H1 (cell line): ENCODE measurements around the gene DYNC2H1. TPM values are rescaled to one million over a fixed set of nuclear protein-coding genes. Genes with fewer than 3 reads are reported as not detected.

Source experiments
- CTCF ChIA-PET: fragments of 300-600 bp; sonication (Branson Sonifier 250); formaldehyde crosslinking; loops from one replicate; lab custom pipeline; 2021; ENCODE audit not compliant: partially characterized antibody; lab: Charles Lee
- POLR2A ChIA-PET: fragments of 300-600 bp; sonication (Branson Sonifier 250); formaldehyde crosslinking; loops from one replicate; lab custom pipeline; 2021; ENCODE audit warnings: inconsistent platforms; ENCODE audit not compliant: partially characterized antibody; lab: Charles Lee
- DNase-seq, 2 experiments: peaks; one replicate each; pipeline versions ENCODE4 v3.0.0 to v3.0.0-alpha.2; 2010 to 2022; ENCODE audit warnings: low spot score in 2 of 2, low read depth in 1 of 2, mixed read lengths in 1 of 2
- FAIRE-seq: peaks from 2 replicates; lab custom pipeline; 2011; peaks lifted over from hg19 to GRCh38; lab: Jason Lieb, UNC
- H2AFZ ChIP-seq: 2 replicates; pipeline ENCODE4 v1.8.1; 2012; ENCODE audit warnings: low read length, inconsistent platforms
- H2AK5ac ChIP-seq: 2 replicates; pipeline ENCODE4 v1.6.1; 2013; ENCODE audit warnings: low read depth, low read length
- H2BK120ac ChIP-seq: replicated peaks from 2 replicates; pipeline ENCODE3; 2013; ENCODE audit warnings: low read depth, low read length, inconsistent platforms
- H2BK12ac ChIP-seq: 2 replicates; pipeline ENCODE4 v1.6.1; 2013; ENCODE audit warnings: low read depth, low read length
- H2BK15ac ChIP-seq: 2 replicates; pipeline ENCODE4 v1.6.1; 2013; ENCODE audit warnings: low read length
- H2BK20ac ChIP-seq: 2 replicates; pipeline ENCODE4 v1.6.1; 2013; ENCODE audit warnings: low read length
- H2BK5ac ChIP-seq: 2 replicates; pipeline ENCODE4 v1.6.1; 2013; ENCODE audit warnings: low read depth, low read length
- H3K14ac ChIP-seq: 2 replicates; pipeline ENCODE4 v1.6.1; 2013; ENCODE audit warnings: inconsistent platforms; ENCODE audit not compliant: insufficient read length
- H3K18ac ChIP-seq: 2 replicates; pipeline ENCODE4 v1.6.1; 2013; ENCODE audit warnings: low read length; ENCODE audit errors: extremely low read depth
- H3K23ac ChIP-seq: 2 replicates; pipeline ENCODE4 v1.6.1; 2013; ENCODE audit warnings: inconsistent platforms; ENCODE audit not compliant: insufficient read length
- H3K23me2 ChIP-seq: 2 replicates; pipeline ENCODE4 v1.6.1; 2013; ENCODE audit warnings: low read depth, low read length
- H3K27ac ChIP-seq: 2 replicates; pipeline ENCODE4 v1.6.1; 2011; ENCODE audit warnings: low read depth, low read length, inconsistent platforms
- H3K27me3 ChIP-seq, 4 experiments: replicated peaks in 1 of 4; 1 replicate in 1 of 4; 2 replicates in 3 of 4; pipeline versions ENCODE4 v1.6.1 to v1.8.1; 2011 to 2013; ENCODE audit warnings: low read length in 3 of 4, mild to moderate bottlenecking in 3 of 4, inconsistent platforms in 2 of 4, mixed read lengths in 2 of 4, moderate library complexity in 1 of 4; ENCODE audit not compliant: control insufficient read depth in 3 of 4, insufficient read depth in 3 of 4; ENCODE audit errors: extremely low read depth in 1 of 4
- H3K36me3 ChIP-seq, 4 experiments: 2 replicates each; pipeline versions ENCODE4 v1.6.1 to v1.8.1; 2011 to 2013; ENCODE audit warnings: mild to moderate bottlenecking in 4 of 4, low read length in 3 of 4, moderate library complexity in 2 of 4, control low read depth in 1 of 4, inconsistent platforms in 1 of 4; ENCODE audit not compliant: insufficient read depth in 4 of 4, control insufficient read depth in 2 of 4
- H3K4ac ChIP-seq: replicated peaks from 2 replicates; pipeline ENCODE3; 2013; ENCODE audit warnings: low read length, low read depth, mixed read lengths, inconsistent platforms; ENCODE audit not compliant: insufficient read length
- H3K4me1 ChIP-seq, 4 experiments: replicated peaks in 1 of 4; 1 replicate in 1 of 4; 2 replicates in 3 of 4; pipeline versions ENCODE4 v1.6.1 to v1.8.1; 2011 to 2013; ENCODE audit warnings: low read length in 3 of 4, inconsistent platforms in 2 of 4, mixed read lengths in 1 of 4; ENCODE audit not compliant: insufficient read depth in 4 of 4, control insufficient read depth in 3 of 4
- H3K4me2 ChIP-seq, 2 experiments: 2 replicates each; pipeline versions ENCODE4 v1.6.1 to v1.8.1; 2011 to 2013; ENCODE audit warnings: low read depth in 2 of 2, low read length in 2 of 2, control low read depth in 1 of 2, inconsistent platforms in 1 of 2, mild to moderate bottlenecking in 1 of 2; ENCODE audit not compliant: insufficient read depth in 1 of 2
- H3K4me3 ChIP-seq, 4 experiments: fragments of 200-600, 300-600 bp in 1 of 4; sonication (generic), shearing (Covaris generic), sonication (Bioruptor Twin) in 1 of 4; 2 replicates each; pipeline versions ENCODE4 v1.5.1 to v1.8.1; 2011 to 2016; ENCODE audit warnings: low read length in 4 of 4, low read depth in 3 of 4, control low read depth in 2 of 4, inconsistent platforms in 2 of 4, mild to moderate bottlenecking in 2 of 4, mixed read lengths in 1 of 4, moderate library complexity in 1 of 4; ENCODE audit not compliant: insufficient read depth in 2 of 4; ENCODE audit errors: extremely low read depth in 1 of 4
- H3K56ac ChIP-seq: replicated peaks from 2 replicates; pipeline ENCODE3; 2013; ENCODE audit warnings: low read depth, mild to moderate bottlenecking, mixed read lengths, low read length, inconsistent platforms; ENCODE audit not compliant: insufficient read length
- H3K79me1 ChIP-seq: 2 replicates; pipeline ENCODE4 v1.6.1; 2013; ENCODE audit warnings: low read depth, low read length, control low read depth
- H3K79me2 ChIP-seq, 2 experiments: 2 replicates each; pipeline versions ENCODE4 v1.6.1 to v1.8.1; 2012 to 2013; ENCODE audit warnings: low read length in 2 of 2, mild to moderate bottlenecking in 2 of 2, inconsistent platforms in 1 of 2; ENCODE audit not compliant: insufficient read depth in 2 of 2, control insufficient read depth in 1 of 2
- H3K9ac ChIP-seq, 4 experiments: replicated peaks in 1 of 4; 1 replicate in 1 of 4; 2 replicates in 3 of 4; pipeline versions ENCODE4 v1.6.1 to v1.8.1; 2011 to 2013; ENCODE audit warnings: low read depth in 3 of 4, low read length in 3 of 4, control low read depth in 2 of 4, mild to moderate bottlenecking in 2 of 4, moderate library complexity in 2 of 4, inconsistent platforms in 1 of 4; ENCODE audit errors: extremely low read depth in 1 of 4
- H3K9me3 ChIP-seq, 2 experiments: 2 replicates each; pipeline versions ENCODE4 v1.6.1 to v1.8.1; 2012 to 2013; ENCODE audit warnings: mild to moderate bottlenecking in 2 of 2, moderate library complexity in 2 of 2, control low read depth in 1 of 2, inconsistent platforms in 1 of 2, low read depth in 1 of 2, low read length in 1 of 2, mixed read lengths in 1 of 2; ENCODE audit not compliant: insufficient read depth in 2 of 2
- H4K20me1 ChIP-seq, 2 experiments: replicated peaks in 1 of 2; 2 replicates each; pipeline versions ENCODE3 to v1.8.1; 2011 to 2013; ENCODE audit warnings: inconsistent platforms in 2 of 2, low read length in 2 of 2, mild to moderate bottlenecking in 1 of 2; ENCODE audit not compliant: insufficient read depth in 2 of 2, control insufficient read depth in 1 of 2
- H4K5ac ChIP-seq: 2 replicates; pipeline ENCODE4 v1.6.1; 2013; ENCODE audit warnings: low read length, low read depth, mixed read lengths, inconsistent platforms; ENCODE audit not compliant: insufficient read length
- H4K8ac ChIP-seq: 2 replicates; pipeline ENCODE4 v1.8.0; 2013; ENCODE audit warnings: mild to moderate bottlenecking, moderate library complexity, low read length, inconsistent platforms; ENCODE audit not compliant: insufficient read depth; ENCODE audit errors: extremely low read depth
- H4K91ac ChIP-seq: replicated peaks from 2 replicates; pipeline ENCODE3; 2013; ENCODE audit warnings: low read length, mixed read lengths, inconsistent platforms; ENCODE audit not compliant: insufficient read length
- WGBS, 2 experiments: shearing (Covaris generic) in 1 of 2; methylation state at CpG; one replicate each; pipeline versions ENCODE4 v1.1.6 to v1.1.7; 2013 to 2015; ENCODE audit warnings: low lambda C conversion rate in 2 of 2, mixed read lengths in 2 of 2, inconsistent platforms in 1 of 2, low coverage in 1 of 2, missing lambda C conversion rate in 1 of 2; ENCODE audit not compliant: insufficient replicate concordance in 2 of 2, insufficient coverage in 1 of 2, insufficient read length in 1 of 2; ENCODE audit errors: extremely low coverage in 1 of 2, missing lambda C conversion rate in 1 of 2; 5-methylcytosine and 5-hydroxymethylcytosine counted together
- polyA plus RNA-seq, 7 experiments: library from polyadenylated mRNA; depleted of rRNA in 3 of 7; stranded (reverse) in 5 of 7; unstranded in 2 of 7; fragments of >200 nt in 5 of 7; fragments of 200-250 nt in 2 of 7; gene quantifications; 1 replicate in 5 of 7; 2 replicates in 1 of 7; 4 replicates in 1 of 7; pipeline versions ENCODE4 v1.2.1 to v1.2.3, GENCODE V29; 2011 to 2013; ENCODE audit warnings: missing spikeins in 2 of 7, mixed read lengths in 2 of 7
- total RNA-seq: library from RNA; stranded (reverse); fragmentation: NEBNext Ultra II Directional; extraction: Animal tissue kit (Norgen Biotek cat#: 25700); gene quantifications from 2 replicates; pipeline ENCODE4 v1.2.1, GENCODE V29; 2021

DYNC2H1 gene
- total and polyA plus RNA-seq, 2 of the 8 experiments (the other 6 are each of a cell fraction or from before 2014, with no cell fraction given): 6.2 to 12.0 TPM

DNA sequence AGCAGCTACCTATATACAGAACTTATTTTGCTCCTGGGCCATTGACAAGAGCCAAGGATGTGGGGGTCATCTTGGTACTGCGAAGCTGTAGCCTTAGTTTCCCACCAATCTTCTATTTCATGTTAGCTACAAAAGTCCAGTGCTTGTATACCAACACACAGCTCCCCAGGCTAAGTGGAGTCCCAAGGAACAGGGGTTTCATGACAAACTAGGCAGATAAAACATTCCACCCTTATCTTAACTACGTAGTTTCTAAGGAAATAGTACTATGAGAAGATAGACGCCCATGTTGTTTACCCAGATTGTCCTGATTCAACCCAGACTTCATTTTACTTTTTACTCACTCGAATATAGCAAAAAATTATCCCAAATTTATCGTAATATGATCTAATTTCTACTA lies 218.5 kb downstream of the DYNC2H1 start:
- Histone ChIP-seq H3K23ac (no peak overlapping the region), H2AFZ (no peak overlapping the region), H2BK5ac (no peak overlapping the region), H3K36me3 (no peaks in the 10 kb centered on the region), H3K56ac (no peak overlapping the region), H3K18ac (no peak overlapping the region; the same call in 1 of the 2 replicates), H3K9me3 (no peaks in the 10 kb centered on the region), H3K4me1 (peaks cover 0 to 10% (median 3%) of the 10 kb centered on the region in 4 experiments; a peak in 4 of 7 replicates), H2BK15ac (no peak overlapping the region), H2BK20ac (no peak overlapping the region), H2BK120ac (no peak overlapping the region), H4K91ac (no peak overlapping the region), H3K4me2 (no peak overlapping the region), H2BK12ac (no peak overlapping the region), H3K9ac (no peak overlapping the region), H3K4me3 (no peak overlapping the region), H4K20me1 (no peaks in the 10 kb centered on the region), H3K23me2 (no peaks in the 10 kb centered on the region), H3K4ac (no peak overlapping the region), H3K79me2 (no peaks in the 10 kb centered on the region), H3K27me3 (no peaks in the 10 kb centered on the region), H3K27ac (no peak overlapping the region), H3K79me1 (no peaks in the 10 kb centered on the region), H4K8ac (no peak overlapping the region), H4K5ac (no peak overlapping the region), H3K14ac (no peak overlapping the region), H2AK5ac (no peak overlapping the region)
- ChIA-PET CTCF (interaction anchor here (2.1 to 3.5 kb wide), 2 partner anchors 11 to 275 kb away, joined by 13 to 27 read pairs; no protein-coding TSS in a partner anchor), POLR2A (no interaction called here)
- DNase-seq: no peak
- FAIRE-seq: no peak
- WGBS, 2 experiments: 94% methylated on average over 5 of the region's 5 CpGs; no CpG with 5 or more reads in 1 of the 2 experiments
